NCI-H510A (cell line): ENCODE data around the gene CHRNB4.

Experiments used
- DNase-seq: peaks from one replicate; lab custom pipeline; 2025; lab: John Stamatoyannopoulos, UW

Gene CHRNB4

GRCh38 chr15:78633348-78633747 is 7.7 kb downstream of the CHRNB4 start:
- DNase-seq = no peak

- no peak for DNase-seq
These were observed 9.9 kb downstream of the CHRNB4 start for GRCh38 chr15:78630886-78631633.

- DNase-seq = no peak
These were observed 11.3 kb downstream of the CHRNB4 start for GRCh38 chr15:78629716-78630065.

GRCh38 chr15:78629031-78629715 is 11.8 kb downstream of the CHRNB4 start:
- DNase-seq = no peak

GRCh38 chr15:78628227-78628626 is 12.8 kb downstream of the CHRNB4 start:
- no peak for DNase-seq

- DNase-seq = no peak
These were observed 13.7 kb downstream of the CHRNB4 start for GRCh38 chr15:78627348-78627747.

- no peak for DNase-seq
These were observed 14.5 kb downstream of the CHRNB4 start for GRCh38 chr15:78626381-78626995.

- DNase-seq = peak; percentile 63
These were observed 15.3 kb downstream of the CHRNB4 start for GRCh38 chr15:78625606-78626280.

GRCh38 chr15:78624651-78625590 is 16.1 kb downstream of the CHRNB4 start:
- no peak for DNase-seq

GRCh38 chr15:78623786-78624497 is 17.1 kb downstream of the CHRNB4 start:
- DNase-seq = no peak

- DNase-seq = no peak
These were observed 19.1 kb downstream of the CHRNB4 start for GRCh38 chr15:78621810-78622402.

- DNase-seq = no peak
These were observed 20.2 kb downstream of the CHRNB4 start, which contains the start of gene CHRNA3 for GRCh38 chr15:78620527-78621421. CHRNA3 (minus strand) TSS chr15:78620996; CDS start chr15:78620794, 202 bp downstream.

GRCh38 chr15:78620021-78620526 is 20.9 kb downstream of the CHRNB4 start:
- no peak for DNase-seq

GRCh38 chr15:78619022-78619950 is 21.7 kb downstream of the CHRNB4 start:
- DNase-seq = no peak

- DNase-seq = no peak
These were observed 22.5 kb downstream of the CHRNB4 start for GRCh38 chr15:78618490-78618934.

GRCh38 chr15:78618064-78618463 is 22.9 kb downstream of the CHRNB4 start:
- no peak for DNase-seq

- DNase-seq = no peak
These were observed 23.5 kb downstream of the CHRNB4 start for GRCh38 chr15:78617516-78617915.

GRCh38 chr15:78617076-78617475 is 23.9 kb downstream of the CHRNB4 start:
- DNase-seq = no peak
